Measurements from ENCODE around the gene RALBP1. TPM values are rescaled to one million over a fixed set of nuclear protein-coding genes. Genes with fewer than 3 reads are reported as not detected.

The RALBP1 gene
- polyA plus RNA-seq, 1 experiment: 45.2 TPM

GRCh38 chr18:9436206-9436929, 38.9 kb upstream of the RALBP1 start:
- TF ChIP-seq, protein P1, sequence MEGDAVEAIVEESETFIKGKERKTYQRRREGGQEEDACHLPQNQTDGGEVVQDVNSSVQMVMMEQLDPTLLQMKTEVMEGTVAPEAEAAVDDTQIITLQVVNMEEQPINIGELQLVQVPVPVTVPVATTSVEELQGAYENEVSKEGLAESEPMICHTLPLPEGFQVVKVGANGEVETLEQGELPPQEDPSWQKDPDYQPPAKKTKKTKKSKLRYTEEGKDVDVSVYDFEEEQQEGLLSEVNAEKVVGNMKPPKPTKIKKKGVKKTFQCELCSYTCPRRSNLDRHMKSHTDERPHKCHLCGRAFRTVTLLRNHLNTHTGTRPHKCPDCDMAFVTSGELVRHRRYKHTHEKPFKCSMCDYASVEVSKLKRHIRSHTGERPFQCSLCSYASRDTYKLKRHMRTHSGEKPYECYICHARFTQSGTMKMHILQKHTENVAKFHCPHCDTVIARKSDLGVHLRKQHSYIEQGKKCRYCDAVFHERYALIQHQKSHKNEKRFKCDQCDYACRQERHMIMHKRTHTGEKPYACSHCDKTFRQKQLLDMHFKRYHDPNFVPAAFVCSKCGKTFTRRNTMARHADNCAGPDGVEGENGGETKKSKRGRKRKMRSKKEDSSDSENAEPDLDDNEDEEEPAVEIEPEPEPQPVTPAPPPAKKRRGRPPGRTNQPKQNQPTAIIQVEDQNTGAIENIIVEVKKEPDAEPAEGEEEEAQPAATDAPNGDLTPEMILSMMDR (IDR thresholded peaks at IDR 0.05; ENCODE audit: insufficient read depth, low read depth, low read length): no peak
- POLR2A ChIA-PET: interaction anchor here (0.9 kb wide), 1 partner anchor 771 kb away, joined by 5 read pairs; no protein-coding TSS in a partner anchor
- Histone ChIP-seq H3K36me3 (ENCODE audit: control insufficient read depth, insufficient read depth, low read length) (no peaks in the 10 kb centered on the region), H3K4me3 (ENCODE audit: low read depth, low read length) (no peak overlapping the region), H3K27me3 (ENCODE audit: control insufficient read depth, insufficient read depth, low read length) (no peaks in the 10 kb centered on the region)
- CTCF ChIA-PET: interaction anchor here (1.6 kb wide), 1 partner anchor 9 kb away, joined by 3 read pairs; no protein-coding TSS in a partner anchor
- no peak for DNase-seq (ENCODE audit: low read depth)

- ChIA-PET POLR2A (interaction anchor here (0.6 to 0.9 kb wide), 2 partner anchors 34 to 771 kb away, joined by 3 to 5 read pairs; no protein-coding TSS in a partner anchor), CTCF (interaction anchor here (1.6 kb wide), 1 partner anchor 9 kb away, joined by 3 read pairs; no protein-coding TSS in a partner anchor)
- TF ChIP-seq, protein P1 (IDR thresholded peaks at IDR 0.05; ENCODE audit: insufficient read depth, low read depth, low read length): no peak
- peak; percentile 54 for DNase-seq (ENCODE audit: low read depth)
- H3K27me3 ChIP-seq (ENCODE audit: control insufficient read depth, insufficient read depth, low read length): no peaks in the 10 kb centered on the region
- no peak overlapping the region for H3K4me3 ChIP-seq (ENCODE audit: low read depth, low read length)
- H3K36me3 ChIP-seq (ENCODE audit: control insufficient read depth, insufficient read depth, low read length): no peaks in the 10 kb centered on the region
Measured at GRCh38 chr18:9437021-9437437, 38.3 kb upstream of the RALBP1 start.

- DNase-seq (ENCODE audit: low read depth): no peak
- POLR2A ChIA-PET: interaction anchor here (0.6 kb wide), 1 partner anchor 33 kb away, joined by 3 read pairs; no protein-coding TSS in a partner anchor
- TF ChIP-seq, protein P1 (IDR thresholded peaks at IDR 0.05; ENCODE audit: insufficient read depth, low read depth, low read length): no peak
- CTCF ChIA-PET: interaction anchor here (1.6 kb wide), 1 partner anchor 8 kb away, joined by 3 read pairs; no protein-coding TSS in a partner anchor
- H3K27me3 ChIP-seq (ENCODE audit: control insufficient read depth, insufficient read depth, low read length): no peaks in the 10 kb centered on the region
- no peak overlapping the region for H3K4me3 ChIP-seq (ENCODE audit: low read depth, low read length)
- H3K36me3 ChIP-seq (ENCODE audit: control insufficient read depth, insufficient read depth, low read length): no peaks in the 10 kb centered on the region
Measured at GRCh38 chr18:9437672-9438071, 37.6 kb upstream of the RALBP1 start.

- Histone ChIP-seq H3K27me3 (ENCODE audit: control insufficient read depth, insufficient read depth, low read length) (no peaks in the 10 kb centered on the region), H3K36me3 (ENCODE audit: control insufficient read depth, insufficient read depth, low read length) (no peaks in the 10 kb centered on the region), H3K4me3 (ENCODE audit: low read depth, low read length) (no peak overlapping the region)
- TF ChIP-seq, protein P1 (IDR thresholded peaks at IDR 0.05; ENCODE audit: insufficient read depth, low read depth, low read length): no peak
- ChIA-PET POLR2A (interaction anchor here (0.8 kb wide), 1 partner anchor 33 kb away, joined by 8 read pairs; no protein-coding TSS in a partner anchor), CTCF (no interaction called here)
- DNase-seq (ENCODE audit: low read depth): no peak
Measured at GRCh38 chr18:9441061-9441460, 34.3 kb upstream of the RALBP1 start.

- ChIA-PET POLR2A (no interaction called here), CTCF (interaction anchor here (1.6 kb wide), 1 partner anchor 9 kb away, joined by 4 read pairs; no protein-coding TSS in a partner anchor)
- Histone ChIP-seq H3K27me3 (ENCODE audit: control insufficient read depth, insufficient read depth, low read length) (no peaks in the 10 kb centered on the region; the same call in 1 of the 2 replicates), H3K36me3 (ENCODE audit: control insufficient read depth, insufficient read depth, low read length) (no peaks in the 10 kb centered on the region), H3K4me3 (ENCODE audit: low read depth, low read length) (no peak overlapping the region)
- DNase-seq (ENCODE audit: low read depth): no peak
- TF ChIP-seq, protein P1 (IDR thresholded peaks at IDR 0.05; ENCODE audit: insufficient read depth, low read depth, low read length): no peak
Measured at GRCh38 chr18:9444549-9444948, 30.8 kb upstream of the RALBP1 start.
